ENCODE results near the gene AJM1. TPM values are rescaled to one million over a fixed set of nuclear protein-coding genes. Genes with fewer than 3 reads are reported as not detected.
A peak's percentile ranks its signal among the peaks of the same experiment; 100 is the strongest.
"Not testable (repeated sequence)": the region's sequence is repeated elsewhere in the genome, so short reads cannot be mapped to it uniquely, and the experiment has no call there.

The AJM1 gene
- total RNA-seq, 2 experiments from 2014 or later, result 4.0 to 4.1 TPM

GRCh38 chr9:136860933-136861873, 18.9 kb downstream of the AJM1 start:
- H3K27me3 Mint-ChIP-seq, result no peaks in the 10 kb centered on the region
- DNase-seq, result no peak
- no peaks in the 10 kb centered on the region for H3K9me3 Mint-ChIP-seq
- CTCF ChIA-PET, result interaction anchor here (0.6 to 3.6 kb wide), 6 partner anchors 14 to 355 kb away, joined by 3 to 12 read pairs (median 4); partner anchors contain the start of gene AJM1
- POLR2A ChIA-PET, result no interaction called here
- peaks cover 15% of the 10 kb centered on the region for H3K4me1 Mint-ChIP-seq
- no peak overlapping the region for H3K27ac Mint-ChIP-seq
- H3K4me3 Mint-ChIP-seq, result no peak overlapping the region
- peaks cover 12% of the 10 kb centered on the region for H3K36me3 Mint-ChIP-seq (ENCODE audit: low read depth)

GRCh38 chr9:136861874-136862457, 19.7 kb downstream of the AJM1 start:
- CTCF ChIA-PET, result interaction anchor here (0.6 to 3.6 kb wide), 7 partner anchors 15 to 355 kb away, joined by 3 to 12 read pairs (median 4); partner anchors contain the start of gene AJM1
- H3K9me3 Mint-ChIP-seq, result no peaks in the 10 kb centered on the region
- no peaks in the 10 kb centered on the region for H3K27me3 Mint-ChIP-seq
- POLR2A ChIA-PET, result no interaction called here
- H3K4me1 Mint-ChIP-seq, result peaks cover 15% of the 10 kb centered on the region
- peaks cover 12% of the 10 kb centered on the region for H3K36me3 Mint-ChIP-seq (ENCODE audit: low read depth)
- H3K4me3 Mint-ChIP-seq, result no peak overlapping the region
- H3K27ac Mint-ChIP-seq, result no peak overlapping the region
- DNase-seq, result no peak

- Mint-ChIP-seq H3K4me3 (no peak overlapping the region), H3K27me3 (no peaks in the 10 kb centered on the region), H3K9me3 (no peaks in the 10 kb centered on the region), H3K4me1 (peaks cover 17% of the 10 kb centered on the region), H3K27ac (no peak overlapping the region), H3K36me3 (ENCODE audit: low read depth) (peaks cover 12% of the 10 kb centered on the region)
- POLR2A ChIA-PET, result no interaction called here
- CTCF ChIA-PET, result interaction anchor here (1.0 to 2.5 kb wide), 3 partner anchors 21 to 85 kb away, joined by 3 to 9 read pairs (median 3); partner anchors contain the start of gene AJM1
- no peak for DNase-seq
These were observed 20.8 kb downstream of the AJM1 start for GRCh38 chr9:136862849-136863622.

GRCh38 chr9:136863623-136864273, 21.5 kb downstream of the AJM1 start:
- peak overlapping the region; percentile 44 for H3K27ac Mint-ChIP-seq
- CTCF ChIA-PET, result interaction anchor here (1.1 to 2.5 kb wide), 2 partner anchors 21 to 84 kb away, joined by 3 to 9 read pairs; partner anchors contain the start of gene AJM1
- no peaks in the 10 kb centered on the region for H3K9me3 Mint-ChIP-seq

GRCh38 chr9:136865041-136865767, 22.9 kb downstream of the AJM1 start:
- Mint-ChIP-seq H3K4me1 (peaks cover 19% of the 10 kb centered on the region), H3K4me3 (peak overlapping the region; percentile 85), H3K36me3 (ENCODE audit: low read depth) (peaks cover 17% of the 10 kb centered on the region), H3K27me3 (no peaks in the 10 kb centered on the region), H3K9me3 (no peaks in the 10 kb centered on the region), H3K27ac (peak overlapping the region; percentile 62)
- ChIA-PET POLR2A (interaction anchor here (1.0 kb wide), 1 partner anchor 16 kb away, joined by 4 read pairs; no protein-coding TSS in a partner anchor), CTCF (interaction anchor here (0.8 kb wide), 1 partner anchor 16 kb away, joined by 3 read pairs; no protein-coding TSS in a partner anchor)
- no peak for DNase-seq

More at GRCh38 chr9:136863623-136864273, 21.5 kb downstream of the AJM1 start:
- Mint-ChIP-seq H3K4me3 (peak overlapping the region; percentile 13), H3K4me1 (peaks cover 17% of the 10 kb centered on the region), H3K36me3 (ENCODE audit: low read depth) (peaks cover 15% of the 10 kb centered on the region), H3K27me3 (no peaks in the 10 kb centered on the region)
- no peak for DNase-seq
- POLR2A ChIA-PET, result interaction anchor here (0.7 kb wide), 1 partner anchor 28 kb away, joined by 3 read pairs; no protein-coding TSS in a partner anchor

- DNase-seq, result no peak
- Mint-ChIP-seq H3K9me3 (no peaks in the 10 kb centered on the region), H3K4me3 (peak overlapping the region; percentile 85), H3K4me1 (peaks cover 19% of the 10 kb centered on the region), H3K27ac (peak overlapping the region; percentile 62), H3K36me3 (ENCODE audit: low read depth) (peaks cover 17% of the 10 kb centered on the region), H3K27me3 (no peaks in the 10 kb centered on the region)
- ChIA-PET POLR2A (no interaction called here), CTCF (interaction anchor here (0.9 kb wide), 1 partner anchor 16 kb away, joined by 3 read pairs; no protein-coding TSS in a partner anchor)
These were observed 23.5 kb downstream of the AJM1 start for GRCh38 chr9:136865768-136866103.

GRCh38 chr9:136866898-136867421, 24.7 kb downstream of the AJM1 start:
- DNase-seq, H3K27me3 Mint-ChIP-seq, POLR2A ChIA-PET, H3K9me3 Mint-ChIP-seq, CTCF ChIA-PET: not testable (repeated sequence)
- H3K4me1 Mint-ChIP-seq, result peaks cover 19% of the 10 kb centered on the region
- H3K36me3 Mint-ChIP-seq (ENCODE audit: low read depth), result peaks cover 20% of the 10 kb centered on the region
- H3K27ac Mint-ChIP-seq, result peak overlapping the region; percentile 84
- H3K4me3 Mint-ChIP-seq, result peak overlapping the region; percentile 72

- Mint-ChIP-seq H3K36me3 (ENCODE audit: low read depth) (peaks cover 18% of the 10 kb centered on the region), H3K27ac (peak overlapping the region; percentile 68), H3K4me3 (peak overlapping the region; percentile 72), H3K27me3 (no peaks in the 10 kb centered on the region), H3K4me1 (peaks cover 19% of the 10 kb centered on the region), H3K9me3 (peaks cover under 1% of the 10 kb centered on the region)
- ChIA-PET POLR2A (no interaction called here), CTCF (interaction anchor here (0.6 kb wide), 1 partner anchor 25 kb away, joined by 3 read pairs; the partner anchor contains the start of gene AJM1)
- DNase-seq, result no peak
These were observed 25.2 kb downstream of the AJM1 start for GRCh38 chr9:136867480-136867879.

- ChIA-PET CTCF (interaction anchor here (0.6 kb wide), 1 partner anchor 25 kb away, joined by 3 read pairs; the partner anchor contains the start of gene AJM1), POLR2A (no interaction called here)
- Mint-ChIP-seq H3K36me3 (ENCODE audit: low read depth) (peaks cover 18% of the 10 kb centered on the region), H3K27ac (no peak overlapping the region), H3K27me3 (no peaks in the 10 kb centered on the region), H3K4me1 (peaks cover 19% of the 10 kb centered on the region), H3K4me3 (peak overlapping the region; percentile 72), H3K9me3 (peaks cover 5% of the 10 kb centered on the region)
- DNase-seq, result no peak
These were observed 25.6 kb downstream of the AJM1 start for GRCh38 chr9:136867917-136868316.

GRCh38 chr9:136868644-136869043, 26.4 kb downstream of the AJM1 start:
- no peak overlapping the region for H3K4me3 Mint-ChIP-seq
- H3K27me3 Mint-ChIP-seq, result no peaks in the 10 kb centered on the region
- ChIA-PET POLR2A (no interaction called here), CTCF (interaction anchor here (1.0 kb wide), 1 partner anchor 10 kb away, joined by 5 read pairs; no protein-coding TSS in a partner anchor)
- H3K36me3 Mint-ChIP-seq (ENCODE audit: low read depth), result peaks cover 11% of the 10 kb centered on the region
- DNase-seq, result no peak
- H3K27ac Mint-ChIP-seq, result no peak overlapping the region
- peaks cover 5% of the 10 kb centered on the region for H3K9me3 Mint-ChIP-seq
- H3K4me1 Mint-ChIP-seq, result peaks cover 19% of the 10 kb centered on the region

GRCh38 chr9:136869611-136870010, 27.3 kb downstream of the AJM1 start:
- CTCF ChIA-PET, result interaction anchor here (0.9 to 1.7 kb wide), 6 partner anchors 9 to 35 kb away, joined by 3 to 5 read pairs (median 4); no protein-coding TSS in a partner anchor
- H3K27me3 Mint-ChIP-seq; H3K9me3 Mint-ChIP-seq; H3K36me3 Mint-ChIP-seq (ENCODE audit: low read depth); H3K27ac Mint-ChIP-seq; POLR2A ChIA-PET; DNase-seq; H3K4me3 Mint-ChIP-seq: not testable (repeated sequence)
- peaks cover 12% of the 10 kb centered on the region for H3K4me1 Mint-ChIP-seq
